ENCODE measurements around the gene PTGDR2.

GRCh38 chr11:60838132-60838531 lies 17.6 kb downstream of the PTGDR2 start:
- TF ChIP-seq POLR2A (IDR thresholded peaks at IDR 0.05; ENCODE audit: low read depth, low read length), result no peak
- no peak for TF ChIP-seq TAF1 (IDR thresholded peaks at IDR 0.05; ENCODE audit: borderline replicate concordance, low read depth, low read length)
- TF ChIP-seq POLR2AphosphoS5 (IDR thresholded peaks at IDR 0.05; ENCODE audit: low read depth, low read length), result no peak
